ES-I3 (cell line): ENCODE data around the gene PLCL1.

Experiments
- H3K36me3 ChIP-seq: 2 replicates; pipeline ENCODE4 v1.6.1; 2013; ENCODE audit warnings: mild to moderate bottlenecking, low read length, control low read depth, moderate library complexity; ENCODE audit not compliant: insufficient read depth
- H3K4me1 ChIP-seq: 2 replicates; pipeline ENCODE4 v1.6.1; 2013; ENCODE audit warnings: mild to moderate bottlenecking, control low read depth, low read length; ENCODE audit not compliant: insufficient read depth
- H3K9ac ChIP-seq: 2 replicates; pipeline ENCODE4 v1.6.1; 2013; ENCODE audit warnings: low read depth, mild to moderate bottlenecking, low read length, moderate library complexity
- H3K9me3 ChIP-seq: 2 replicates; pipeline ENCODE4 v1.6.1; 2013; ENCODE audit warnings: mild to moderate bottlenecking, low read length, moderate library complexity; ENCODE audit not compliant: control insufficient read depth, insufficient read depth

Gene PLCL1

DNA sequence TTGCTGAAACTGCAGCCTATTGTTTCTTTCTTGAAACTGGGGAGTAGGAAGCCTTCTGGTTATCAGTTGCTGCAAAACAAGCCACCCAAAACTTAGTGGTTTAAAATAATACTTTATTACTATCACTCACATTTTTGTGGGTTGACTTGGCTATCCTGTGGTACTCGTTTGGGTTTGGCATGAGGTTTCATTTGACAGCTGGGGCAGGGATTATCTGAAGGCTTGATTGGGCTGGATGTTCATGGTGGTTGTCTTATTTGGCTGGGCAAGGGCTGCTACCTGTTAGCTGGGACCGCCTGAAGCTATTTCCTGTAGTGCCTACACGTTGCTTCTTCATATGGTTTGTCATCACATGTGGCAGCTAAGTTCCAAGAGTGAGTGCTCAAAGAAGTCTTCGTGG, 122.3 kb downstream of the PLCL1 start:
- Histone ChIP-seq H3K9ac (no peak overlapping the region), H3K4me1 (no peaks in the 10 kb centered on the region)

GRCh38 chr2:197927994-197928393, 123.6 kb downstream of the PLCL1 start:
- Histone ChIP-seq H3K9me3 (0 out of 2 replicates have a peak, but pooled peaks cover 2% of the 10 kb centered on the region), H3K9ac (no peak overlapping the region), H3K4me1 (no peaks in the 10 kb centered on the region), H3K36me3 (no peaks in the 10 kb centered on the region)

More for the DNA sequence above, 122.3 kb downstream of the PLCL1 start:
- H3K36me3 ChIP-seq = no peaks in the 10 kb centered on the region
- H3K9me3 ChIP-seq = 0 out of 2 replicates have a peak, but pooled peaks cover 2% of the 10 kb centered on the region

DNA sequence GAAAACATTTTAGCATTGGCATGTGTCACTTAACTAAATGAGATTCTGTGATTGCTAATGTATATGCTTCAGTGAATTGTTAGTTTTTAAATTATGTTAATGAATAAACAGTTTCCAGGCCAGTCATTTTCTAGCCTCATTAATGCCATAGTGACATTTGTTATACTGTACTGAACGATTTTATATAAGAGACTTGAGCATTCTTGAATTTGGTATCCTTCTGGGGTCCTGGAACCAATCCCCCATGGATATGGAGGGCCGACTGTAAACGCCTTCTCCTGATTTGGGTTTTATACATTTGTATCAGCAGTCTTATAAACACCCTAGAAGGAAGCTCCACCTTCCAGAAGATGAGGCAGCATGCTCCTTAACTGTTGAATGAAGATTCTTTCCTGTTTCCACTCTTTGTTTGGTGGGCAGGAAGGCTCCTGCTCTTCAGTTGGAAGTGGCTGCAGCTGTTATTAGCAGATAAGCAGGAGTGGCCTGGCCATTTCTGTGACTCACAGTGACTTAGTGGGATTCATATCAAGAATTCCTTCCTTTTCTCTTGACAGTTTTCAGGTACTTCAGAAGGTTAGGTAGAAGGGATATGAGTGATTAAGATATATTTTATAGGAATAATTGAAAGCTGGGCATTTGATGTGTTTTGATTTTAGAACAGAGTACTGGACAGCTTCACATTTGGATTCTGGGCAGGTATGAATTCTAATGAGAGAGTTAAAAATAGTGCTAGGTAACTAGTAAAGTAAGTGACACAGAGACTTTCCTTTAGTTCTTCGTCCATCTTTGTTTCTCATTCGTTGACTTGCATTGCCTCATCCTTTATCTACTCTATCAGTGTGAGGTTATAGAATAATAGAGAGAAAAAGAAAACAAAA, 124.9 kb downstream of the PLCL1 start:
- 0 out of 2 replicates have a peak, but pooled peaks cover under 1% of the 10 kb centered on the region for H3K9me3 ChIP-seq
- H3K36me3 ChIP-seq = no peaks in the 10 kb centered on the region
- H3K4me1 ChIP-seq = no peaks in the 10 kb centered on the region
- H3K9ac ChIP-seq = no peak overlapping the region

- no peaks in the 10 kb centered on the region for H3K36me3 ChIP-seq
- H3K9me3 ChIP-seq = no peaks in the 10 kb centered on the region
- no peaks in the 10 kb centered on the region for H3K4me1 ChIP-seq
- no peak overlapping the region for H3K9ac ChIP-seq
Measured at GRCh38 chr2:197929886-197930227, 125.5 kb downstream of the PLCL1 start.

- H3K9ac ChIP-seq = no peak overlapping the region
- no peaks in the 10 kb centered on the region for H3K9me3 ChIP-seq
- no peaks in the 10 kb centered on the region for H3K4me1 ChIP-seq
Measured at GRCh38 chr2:197930570-197931278, 126.3 kb downstream of the PLCL1 start.

DNA sequence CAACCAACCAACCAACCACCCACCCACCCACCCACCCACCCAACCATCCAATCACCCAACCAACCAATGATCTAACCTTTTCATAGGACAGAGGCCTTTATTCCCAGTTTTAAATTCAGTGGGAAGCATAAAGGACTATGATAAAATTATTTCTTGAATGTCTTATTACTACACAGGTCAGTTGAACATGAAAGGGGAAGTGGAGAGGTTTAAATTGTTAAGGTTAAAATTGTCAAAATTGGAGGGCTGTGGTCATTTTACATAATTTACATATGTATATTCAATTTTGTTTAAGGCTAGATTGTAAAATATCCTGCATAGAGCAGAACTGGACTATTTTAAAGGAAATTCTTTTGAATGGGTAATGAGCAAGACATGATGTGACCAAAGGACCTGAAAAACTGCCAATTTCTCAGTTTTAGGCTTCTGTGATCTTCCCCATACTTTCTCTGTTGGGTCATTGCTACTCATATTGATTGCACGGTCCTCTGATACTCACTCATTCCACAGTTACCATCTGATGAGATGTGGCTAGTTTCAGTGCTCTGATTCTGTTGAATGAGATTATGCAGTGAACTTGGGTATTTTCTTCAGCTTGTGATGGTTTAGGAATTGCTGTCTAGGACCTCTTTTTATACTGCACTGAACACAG, 127.4 kb downstream of the PLCL1 start:
- H3K36me3 ChIP-seq = no peaks in the 10 kb centered on the region
- no peak overlapping the region for H3K9ac ChIP-seq
- no peaks in the 10 kb centered on the region for H3K9me3 ChIP-seq
- no peaks in the 10 kb centered on the region for H3K4me1 ChIP-seq

More at GRCh38 chr2:197930570-197931278, 126.3 kb downstream of the PLCL1 start:
- no peaks in the 10 kb centered on the region for H3K36me3 ChIP-seq

DNA sequence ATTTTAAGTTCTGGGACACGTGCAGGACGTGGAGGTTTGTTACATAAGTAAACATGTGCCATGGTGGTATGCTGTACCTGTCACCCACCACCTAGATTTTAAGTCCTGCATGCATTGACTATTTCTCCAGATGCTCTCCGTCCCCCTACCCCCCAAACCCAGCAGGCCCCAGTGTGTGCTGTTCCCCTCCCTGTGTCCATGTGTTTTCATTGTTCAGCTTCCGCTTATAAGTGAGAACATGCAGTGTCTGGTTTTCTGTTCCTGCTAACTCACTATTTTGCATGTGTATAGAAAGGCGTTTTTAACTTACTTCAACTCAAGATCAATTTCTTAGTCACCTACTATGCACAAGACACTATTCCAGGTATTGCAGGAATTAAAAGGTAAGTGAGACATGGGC, 128.0 kb downstream of the PLCL1 start:
- Histone ChIP-seq H3K4me1 (no peaks in the 10 kb centered on the region), H3K9ac (no peak overlapping the region), H3K36me3 (no peaks in the 10 kb centered on the region), H3K9me3 (no peaks in the 10 kb centered on the region)

DNA sequence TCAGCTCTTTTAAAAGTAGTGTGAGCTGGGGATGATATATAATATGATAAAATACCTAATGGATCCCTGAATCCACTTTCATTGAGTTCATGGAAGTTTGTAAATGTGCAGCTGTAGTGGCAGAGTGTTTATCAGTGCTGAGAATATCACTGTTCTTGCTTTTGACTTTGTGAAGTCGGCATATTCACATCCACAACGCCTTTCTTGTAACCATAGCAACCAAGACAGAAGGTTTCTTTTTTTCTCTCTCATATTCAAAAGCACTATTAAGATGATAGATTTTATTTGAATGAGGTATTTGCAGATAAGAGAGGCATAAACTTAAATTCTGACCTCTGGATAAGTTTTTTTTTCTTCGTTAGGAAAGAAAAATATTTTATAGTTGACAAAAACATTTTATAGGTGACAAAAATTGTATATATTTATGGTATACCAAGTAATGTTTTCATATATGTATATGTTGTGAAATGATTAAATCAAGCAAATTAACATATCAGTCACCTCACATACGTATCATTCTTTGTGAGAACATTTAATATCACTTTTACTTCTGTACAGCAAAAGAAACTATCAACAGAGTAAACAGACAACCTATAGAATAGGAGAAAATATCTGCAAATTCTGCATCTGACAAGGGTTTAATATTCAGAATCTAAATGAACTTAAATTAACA, 130.0 kb downstream of the PLCL1 start:
- Histone ChIP-seq H3K4me1 (no peaks in the 10 kb centered on the region), H3K9ac (no peak overlapping the region), H3K9me3 (no peaks in the 10 kb centered on the region), H3K36me3 (no peaks in the 10 kb centered on the region)

- Histone ChIP-seq H3K9ac (no peak overlapping the region), H3K4me1 (no peaks in the 10 kb centered on the region), H3K36me3 (no peaks in the 10 kb centered on the region), H3K9me3 (no peaks in the 10 kb centered on the region)
Measured at GRCh38 chr2:197934934-197935289, 130.5 kb downstream of the PLCL1 start.

DNA sequence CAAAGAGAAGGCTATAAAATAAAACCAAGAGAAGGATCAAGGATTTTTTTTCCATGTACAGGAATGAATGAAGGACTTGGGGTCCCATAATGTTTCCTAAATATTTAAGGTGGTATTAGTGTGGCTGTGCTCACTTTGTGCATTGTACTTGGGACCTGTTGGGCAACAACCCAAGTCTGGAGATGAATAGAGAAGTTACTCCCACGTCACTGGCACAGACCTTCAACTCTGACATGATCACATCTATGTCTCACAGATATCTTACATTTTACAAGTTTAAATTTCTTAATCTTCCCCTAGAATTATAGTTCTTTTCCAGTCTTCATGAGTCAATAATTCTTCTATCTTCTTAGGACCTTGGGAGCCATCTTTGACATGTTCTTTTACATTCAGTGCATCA, 133.4 kb downstream of the PLCL1 start:
- H3K36me3 ChIP-seq = no peaks in the 10 kb centered on the region
- H3K9me3 ChIP-seq = no peaks in the 10 kb centered on the region
- H3K4me1 ChIP-seq = no peaks in the 10 kb centered on the region
- H3K9ac ChIP-seq = no peak overlapping the region

DNA sequence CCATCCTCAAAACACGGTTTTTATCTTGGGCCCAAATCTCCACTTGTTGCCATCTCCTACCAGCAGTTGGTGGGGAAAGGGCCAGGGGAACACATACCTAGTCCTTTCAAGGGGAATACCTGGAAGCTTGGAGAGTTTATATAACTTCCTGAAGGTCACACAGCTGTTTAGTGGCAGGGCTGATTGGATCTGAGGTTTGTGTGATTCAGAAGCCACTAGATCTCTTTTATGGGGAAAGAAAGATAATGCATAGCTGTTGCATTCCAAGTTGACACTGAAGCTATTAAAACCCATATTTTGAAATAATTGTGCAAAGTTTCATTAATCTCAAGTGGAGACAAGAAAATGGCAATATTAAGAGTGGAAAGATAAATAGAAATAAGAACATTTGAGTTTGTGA, 134.2 kb downstream of the PLCL1 start:
- Histone ChIP-seq H3K4me1 (no peaks in the 10 kb centered on the region), H3K9me3 (no peaks in the 10 kb centered on the region), H3K9ac (no peak overlapping the region), H3K36me3 (no peaks in the 10 kb centered on the region)

DNA sequence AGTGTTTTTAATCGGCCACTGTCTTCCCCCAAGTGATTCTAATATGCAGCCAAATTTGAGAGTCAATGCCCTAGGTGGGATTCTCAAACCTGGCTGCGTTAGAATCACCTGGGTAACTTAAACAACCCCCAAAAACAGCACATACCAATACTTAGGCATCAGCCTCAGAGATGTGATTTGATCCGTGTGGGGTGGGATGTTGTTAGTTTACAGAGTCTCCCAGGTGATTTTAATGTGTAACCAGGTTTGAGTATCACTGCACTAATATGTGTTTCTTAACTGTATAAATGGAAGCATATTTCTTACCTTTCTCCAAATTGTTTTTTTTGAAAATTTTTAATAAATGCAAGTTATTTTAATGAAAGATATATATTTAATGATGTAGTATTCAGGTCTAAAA, 135.4 kb downstream of the PLCL1 start:
- no peaks in the 10 kb centered on the region for H3K36me3 ChIP-seq
- H3K9ac ChIP-seq = no peak overlapping the region
- no peaks in the 10 kb centered on the region for H3K4me1 ChIP-seq
- no peaks in the 10 kb centered on the region for H3K9me3 ChIP-seq

DNA sequence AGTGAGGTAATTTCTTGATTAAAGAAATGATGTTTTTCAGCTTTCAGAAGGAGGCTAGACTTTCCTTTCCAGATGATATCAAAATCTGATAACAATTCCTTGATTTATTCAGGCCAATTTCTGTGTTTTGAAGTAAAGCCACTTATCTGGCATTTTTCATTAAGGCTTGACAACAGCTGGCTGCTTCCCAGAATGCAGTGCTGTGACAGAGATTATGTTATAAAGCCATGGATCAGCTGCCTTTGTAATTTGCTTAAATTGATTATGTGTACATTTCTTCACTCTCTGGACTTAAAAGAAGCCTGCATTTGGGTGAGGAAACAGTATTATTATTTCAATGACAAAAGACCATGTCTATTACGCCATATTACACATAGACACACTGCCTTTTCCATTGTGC, 136.0 kb downstream of the PLCL1 start:
- Histone ChIP-seq H3K4me1 (no peaks in the 10 kb centered on the region), H3K36me3 (no peaks in the 10 kb centered on the region), H3K9me3 (no peaks in the 10 kb centered on the region)

GRCh38 chr2:197941715-197942114, 137.3 kb downstream of the PLCL1 start:
- H3K9me3 ChIP-seq = no peaks in the 10 kb centered on the region
- no peaks in the 10 kb centered on the region for H3K36me3 ChIP-seq
- no peak overlapping the region for H3K9ac ChIP-seq
- no peaks in the 10 kb centered on the region for H3K4me1 ChIP-seq

More for the DNA sequence above, 136.0 kb downstream of the PLCL1 start:
- no peak overlapping the region for H3K9ac ChIP-seq
